ENCODE measurements around the gene PAN3.

The PAN3 gene

GRCh38 chr13:28271056-28271840, 132.9 kb downstream of the PAN3 start:
- Histone ChIP-seq H3K27ac (no peak overlapping the region), H3K4me3 (no peak overlapping the region)

GRCh38 chr13:28273919-28274318, 135.6 kb downstream of the PAN3 start:
- H3K27ac ChIP-seq: no peak overlapping the region
- H3K4me3 ChIP-seq: no peak overlapping the region

- no peak overlapping the region for H3K4me3 ChIP-seq
These were observed 144.1 kb downstream of the PAN3 start for GRCh38 chr13:28282451-28282850.

GRCh38 chr13:28283600-28283999, 145.3 kb downstream of the PAN3 start:
- Histone ChIP-seq H3K27ac (no peak overlapping the region), H3K4me3 (no peak overlapping the region)

More at GRCh38 chr13:28282451-28282850, 144.1 kb downstream of the PAN3 start:
- no peak overlapping the region for H3K27ac ChIP-seq

- no peak overlapping the region for H3K27ac ChIP-seq
- no peak overlapping the region for H3K4me3 ChIP-seq
These were observed 147.9 kb downstream of the PAN3 start for GRCh38 chr13:28286263-28286662.

- Histone ChIP-seq H3K27ac (no peak overlapping the region), H3K4me3 (no peak overlapping the region)
These were observed 159.0 kb downstream of the PAN3 start for GRCh38 chr13:28297341-28297740.

- Histone ChIP-seq H3K27ac (no peak overlapping the region), H3K4me3 (no peak overlapping the region)
These were observed 161.6 kb downstream of the PAN3 start for GRCh38 chr13:28299916-28300315.

GRCh38 chr13:28301839-28302238, 163.5 kb downstream of the PAN3 start:
- Histone ChIP-seq H3K4me3 (no peak overlapping the region), H3K27ac (no peak overlapping the region)

- Histone ChIP-seq H3K27ac (no peak overlapping the region), H3K4me3 (no peak overlapping the region)
These were observed 168.0 kb downstream of the PAN3 start for GRCh38 chr13:28306325-28306724.

GRCh38 chr13:28313579-28313978, 175.2 kb downstream of the PAN3 start:
- H3K27ac ChIP-seq: no peak overlapping the region
- H3K4me3 ChIP-seq: no peak overlapping the region

GRCh38 chr13:28314879-28315278, 176.5 kb downstream of the PAN3 start:
- no peak overlapping the region for H3K27ac ChIP-seq

GRCh38 chr13:28316129-28316528, 177.8 kb downstream of the PAN3 start:
- H3K27ac ChIP-seq: no peak overlapping the region
- H3K4me3 ChIP-seq: no peak overlapping the region

More at GRCh38 chr13:28314879-28315278, 176.5 kb downstream of the PAN3 start:
- no peak overlapping the region for H3K4me3 ChIP-seq

- Histone ChIP-seq H3K27ac (no peak overlapping the region), H3K4me3 (no peak overlapping the region)
These were observed 178.5 kb downstream of the PAN3 start for GRCh38 chr13:28316836-28317235.

GRCh38 chr13:28318496-28318895, 180.2 kb downstream of the PAN3 start:
- no peak overlapping the region for H3K4me3 ChIP-seq
- H3K27ac ChIP-seq: no peak overlapping the region

- Histone ChIP-seq H3K27ac (no peak overlapping the region), H3K4me3 (no peak overlapping the region)
These were observed 181.2 kb downstream of the PAN3 start for GRCh38 chr13:28319528-28319927.

- H3K4me3 ChIP-seq: no peak overlapping the region
- no peak overlapping the region for H3K27ac ChIP-seq
These were observed 181.9 kb downstream of the PAN3 start for GRCh38 chr13:28320209-28320608.

GRCh38 chr13:28320884-28321574, 182.7 kb downstream of the PAN3 start:
- no peak overlapping the region for H3K27ac ChIP-seq
- H3K4me3 ChIP-seq: no peak overlapping the region

GRCh38 chr13:28321756-28322155, 183.4 kb downstream of the PAN3 start:
- no peak overlapping the region for H3K27ac ChIP-seq

GRCh38 chr13:28322256-28322905, 184.0 kb downstream of the PAN3 start:
- no peak overlapping the region for H3K4me3 ChIP-seq
- no peak overlapping the region for H3K27ac ChIP-seq

More at GRCh38 chr13:28321756-28322155, 183.4 kb downstream of the PAN3 start:
- H3K4me3 ChIP-seq: no peak overlapping the region

- Histone ChIP-seq H3K4me3 (no peak overlapping the region), H3K27ac (no peak overlapping the region)
These were observed 185.9 kb downstream of the PAN3 start for GRCh38 chr13:28324181-28324789.
